ENCODE measurements around the gene SLX4IP.

- no peak for TF ChIP-seq CTCF (IDR thresholded peaks at IDR 0.05)
- TF ChIP-seq POLR2A (IDR thresholded peaks at IDR 0.05) = no peak
Observed at GRCh38 chr20:10519361-10520046, 84.4 kb downstream of the SLX4IP start.

Data from adrenal gland (tissue), 5 donors.